Glutamatergic neuron (in vitro differentiated cells): ENCODE results near the gene ALKBH6. TPM values are rescaled to one million over a fixed set of nuclear protein-coding genes. Genes with fewer than 3 reads are reported as not detected.
"Not testable (repeated sequence)": the region's sequence is repeated elsewhere in the genome, so short reads cannot be mapped to it uniquely, and the experiment has no call there.

ENCODE experiments used
- DNase-seq: peaks from one replicate; pipeline ENCODE4 v3.0.0; 2022
- H3K27ac Mint-ChIP-seq: one replicate; pipeline ENCODE4 v1.8.0; 2020; ENCODE audit warnings: mild to moderate bottlenecking, mixed read lengths, inconsistent platforms; ENCODE audit not compliant: unreplicated experiment
- H3K27me3 Mint-ChIP-seq: one replicate; pipeline ENCODE4 v1.8.0; 2020; ENCODE audit warnings: mild to moderate bottlenecking, moderate library complexity, mixed read lengths, inconsistent platforms; ENCODE audit not compliant: unreplicated experiment
- H3K36me3 Mint-ChIP-seq: one replicate; pipeline ENCODE4 v1.8.0; 2020; ENCODE audit warnings: mild to moderate bottlenecking, mixed read lengths, inconsistent platforms; ENCODE audit not compliant: unreplicated experiment
- H3K4me1 Mint-ChIP-seq: one replicate; pipeline ENCODE4 v1.8.0; 2020; ENCODE audit warnings: mild to moderate bottlenecking, low read depth, mixed read lengths, inconsistent platforms; ENCODE audit not compliant: unreplicated experiment
- H3K4me3 Mint-ChIP-seq: one replicate; pipeline ENCODE4 v1.8.0; 2020; ENCODE audit warnings: mild to moderate bottlenecking, mixed read lengths, inconsistent platforms; ENCODE audit not compliant: unreplicated experiment
- H3K9me3 Mint-ChIP-seq: one replicate; pipeline ENCODE4 v1.8.0; 2020; ENCODE audit warnings: mild to moderate bottlenecking, moderate library complexity, mixed read lengths, inconsistent platforms; ENCODE audit not compliant: unreplicated experiment
- total RNA-seq: library from RNA; stranded (reverse); fragmentation: NEBNext Ultra II Directional; extraction: Animal tissue kit (Norgen Biotek cat#: 25700); gene quantifications from one replicate; pipeline ENCODE4 v1.2.1, GENCODE V29; 2021; ENCODE audit not compliant: unreplicated experiment
- TF ChIP-seq, protein P1 (sequence below): fragments of 200-600 bp; sonication (generic); IDR thresholded peaks from one replicate; pipeline ENCODE4 v1.5.0; 2021; ENCODE audit not compliant: partially characterized antibody, unreplicated experiment

ALKBH6 gene
- total RNA-seq, 1 donor from 2014 or later = 29.5 TPM

DNA sequence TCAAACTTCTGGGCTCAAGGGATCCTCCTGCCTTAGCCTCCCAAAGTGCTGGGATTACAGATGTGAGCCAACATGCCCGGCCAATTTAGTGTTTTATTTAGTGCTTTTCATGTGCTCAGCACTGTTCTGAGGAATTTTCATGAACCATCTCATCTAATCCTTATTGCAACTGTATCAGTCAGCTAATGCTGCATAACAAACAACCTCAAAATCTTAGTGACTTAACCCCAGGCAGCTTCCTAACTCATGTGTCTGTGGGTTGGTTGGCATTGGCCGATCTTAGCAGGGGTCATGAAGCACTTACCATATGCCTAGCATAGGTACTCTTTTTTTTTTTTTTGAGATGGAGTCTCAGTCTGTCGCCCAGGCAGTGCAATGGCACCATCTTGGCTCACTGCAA, 25.2 kb downstream of the ALKBH6 start:
- Mint-ChIP-seq H3K4me3 (no peak overlapping the region), H3K36me3 (peaks cover 5% of the 10 kb centered on the region), H3K4me1 (peaks cover 6% of the 10 kb centered on the region), H3K27ac (no peak overlapping the region), H3K9me3 (peaks cover 6% of the 10 kb centered on the region), H3K27me3 (peaks cover 15% of the 10 kb centered on the region)
- TF ChIP-seq, protein P1, sequence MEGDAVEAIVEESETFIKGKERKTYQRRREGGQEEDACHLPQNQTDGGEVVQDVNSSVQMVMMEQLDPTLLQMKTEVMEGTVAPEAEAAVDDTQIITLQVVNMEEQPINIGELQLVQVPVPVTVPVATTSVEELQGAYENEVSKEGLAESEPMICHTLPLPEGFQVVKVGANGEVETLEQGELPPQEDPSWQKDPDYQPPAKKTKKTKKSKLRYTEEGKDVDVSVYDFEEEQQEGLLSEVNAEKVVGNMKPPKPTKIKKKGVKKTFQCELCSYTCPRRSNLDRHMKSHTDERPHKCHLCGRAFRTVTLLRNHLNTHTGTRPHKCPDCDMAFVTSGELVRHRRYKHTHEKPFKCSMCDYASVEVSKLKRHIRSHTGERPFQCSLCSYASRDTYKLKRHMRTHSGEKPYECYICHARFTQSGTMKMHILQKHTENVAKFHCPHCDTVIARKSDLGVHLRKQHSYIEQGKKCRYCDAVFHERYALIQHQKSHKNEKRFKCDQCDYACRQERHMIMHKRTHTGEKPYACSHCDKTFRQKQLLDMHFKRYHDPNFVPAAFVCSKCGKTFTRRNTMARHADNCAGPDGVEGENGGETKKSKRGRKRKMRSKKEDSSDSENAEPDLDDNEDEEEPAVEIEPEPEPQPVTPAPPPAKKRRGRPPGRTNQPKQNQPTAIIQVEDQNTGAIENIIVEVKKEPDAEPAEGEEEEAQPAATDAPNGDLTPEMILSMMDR = no peak
- DNase-seq = no peak

- peak overlapping the region; percentile 38 for H3K4me3 Mint-ChIP-seq
- H3K9me3 Mint-ChIP-seq = peaks cover 6% of the 10 kb centered on the region
- TF ChIP-seq, protein P1 = no peak
- peaks cover 6% of the 10 kb centered on the region for H3K4me1 Mint-ChIP-seq
- H3K27ac Mint-ChIP-seq = no peak overlapping the region
- H3K27me3 Mint-ChIP-seq = peaks cover 15% of the 10 kb centered on the region
- H3K36me3 Mint-ChIP-seq = peaks cover 5% of the 10 kb centered on the region
- no peak for DNase-seq
These were observed 26.5 kb downstream of the ALKBH6 start for GRCh38 chr19:35987571-35987896.

DNA sequence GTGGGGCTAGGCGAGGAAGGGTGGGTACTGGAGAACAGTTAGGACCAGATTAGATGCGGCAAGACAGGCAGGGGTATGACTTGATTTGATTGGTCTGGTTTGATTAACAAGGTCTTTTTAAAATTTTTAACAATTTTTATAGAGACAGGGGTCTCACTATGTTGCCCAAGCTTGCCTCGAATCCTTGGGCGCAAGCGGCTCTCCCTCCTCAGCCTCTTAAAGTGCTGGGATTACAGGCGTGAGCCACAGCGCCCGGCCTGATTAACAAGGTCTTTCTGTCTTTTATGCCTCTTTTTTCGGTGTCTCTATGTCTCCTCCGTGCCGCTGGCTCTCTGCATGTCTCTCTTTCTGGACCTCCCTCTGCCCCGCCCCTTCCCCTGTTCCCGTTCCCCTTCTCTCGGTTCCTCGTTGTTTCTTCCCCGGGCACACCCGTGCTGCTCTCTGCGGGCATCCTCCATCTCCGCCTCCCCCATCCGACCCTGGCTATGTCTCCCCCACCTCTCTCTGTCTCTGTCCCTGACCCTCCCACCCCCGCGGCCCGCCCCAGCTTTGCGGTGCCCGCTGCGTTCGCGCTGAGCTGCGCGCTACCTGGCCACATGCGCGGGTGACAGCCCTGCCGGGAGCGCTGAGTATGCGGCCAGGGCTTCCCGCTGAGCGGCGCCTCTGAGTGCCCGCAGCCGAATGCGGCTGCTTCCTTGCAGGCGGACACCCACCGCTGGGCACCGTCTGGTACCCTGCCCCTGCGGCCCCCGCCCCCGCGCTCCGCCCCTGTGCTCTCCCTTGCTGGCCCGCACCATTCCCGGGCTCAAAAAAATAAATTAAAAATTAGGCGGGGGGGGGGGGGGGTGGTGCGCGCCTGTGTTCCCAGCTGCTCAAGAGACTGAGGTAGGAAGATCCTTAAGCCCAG, 27.1 kb downstream of the ALKBH6 start:
- Mint-ChIP-seq H3K27ac (peak overlapping the region; percentile 82), H3K36me3 (peaks cover 5% of the 10 kb centered on the region), H3K4me1 (peaks cover 6% of the 10 kb centered on the region), H3K9me3 (peaks cover 6% of the 10 kb centered on the region), H3K4me3 (peak overlapping the region; percentile 84), H3K27me3 (peaks cover 18% of the 10 kb centered on the region)
- DNase-seq = peak; percentile 71
- TF ChIP-seq, protein P1 = no peak

DNA sequence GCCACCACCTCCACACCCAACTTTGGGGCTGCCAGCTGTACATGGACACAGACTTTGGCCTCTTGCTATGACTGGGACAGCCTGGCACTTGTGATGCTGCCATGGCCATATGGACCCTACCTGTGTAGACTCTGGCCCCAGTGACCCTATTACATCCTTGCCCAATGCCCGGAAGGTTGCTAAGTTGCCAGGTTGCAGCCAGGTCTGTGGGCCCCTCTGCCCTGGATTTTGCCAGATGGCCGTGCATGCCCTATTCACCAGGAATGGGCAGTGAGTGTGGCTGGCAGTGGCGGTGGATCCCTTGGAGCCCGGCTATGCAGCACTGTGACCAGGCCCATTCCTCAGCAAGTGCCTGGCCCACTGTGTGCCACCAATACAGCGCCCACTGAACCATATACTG, 27.9 kb downstream of the ALKBH6 start:
- H3K27me3 Mint-ChIP-seq = peaks cover 20% of the 10 kb centered on the region
- peaks cover 2% of the 10 kb centered on the region for H3K4me1 Mint-ChIP-seq
- no peak overlapping the region for H3K27ac Mint-ChIP-seq
- peaks cover 6% of the 10 kb centered on the region for H3K9me3 Mint-ChIP-seq
- no peak overlapping the region for H3K4me3 Mint-ChIP-seq
- TF ChIP-seq, protein P1 = no peak
- H3K36me3 Mint-ChIP-seq = peaks cover 5% of the 10 kb centered on the region
- DNase-seq = no peak

DNA sequence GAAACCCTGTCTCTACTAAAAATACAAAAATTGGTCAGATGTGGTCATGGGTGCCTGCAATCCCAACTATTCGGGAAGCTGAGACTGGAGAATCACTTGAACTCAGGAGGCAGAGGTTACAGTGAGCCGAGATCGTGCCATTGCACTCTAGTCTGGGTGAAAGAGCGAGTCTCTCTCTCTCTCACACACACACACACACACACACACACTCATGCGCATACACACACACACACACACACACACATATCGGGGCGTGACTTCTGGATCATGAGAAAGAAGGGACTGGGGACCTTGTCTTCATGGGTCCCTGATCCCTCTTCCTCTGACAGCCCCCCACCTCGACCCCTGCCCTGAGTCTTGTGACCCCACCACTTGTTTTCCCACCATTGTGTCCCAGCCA, 30.8 kb downstream of the ALKBH6 start:
- H3K27me3 Mint-ChIP-seq = peaks cover 25% of the 10 kb centered on the region
- DNase-seq = no peak
- peaks cover 5% of the 10 kb centered on the region for H3K36me3 Mint-ChIP-seq
- peaks cover 2% of the 10 kb centered on the region for H3K4me1 Mint-ChIP-seq
- peaks cover 4% of the 10 kb centered on the region for H3K9me3 Mint-ChIP-seq
- TF ChIP-seq, protein P1 = no peak
- no peak overlapping the region for H3K27ac Mint-ChIP-seq
- H3K4me3 Mint-ChIP-seq = no peak overlapping the region

DNA sequence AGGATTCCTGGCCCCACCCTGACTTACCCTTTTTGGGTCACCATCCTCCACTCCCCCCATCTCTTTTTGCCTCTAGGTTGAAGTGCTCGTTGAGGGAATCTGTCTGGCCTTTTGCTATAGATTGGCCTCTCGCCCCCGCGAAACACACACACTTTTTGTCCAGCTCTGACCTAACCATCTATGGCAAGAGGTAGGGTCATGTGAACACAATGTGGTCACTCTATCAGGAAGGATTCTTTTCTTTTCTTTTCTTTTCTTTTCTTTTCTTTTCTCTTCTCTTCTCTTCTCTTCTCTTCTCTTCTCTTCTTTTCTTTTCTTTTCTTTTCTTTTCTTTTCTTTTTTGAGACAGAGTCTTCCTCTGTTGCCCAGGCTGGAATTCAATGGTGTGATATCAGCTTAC, 33.0 kb downstream of the ALKBH6 start:
- not testable (repeated sequence) for H3K36me3 Mint-ChIP-seq, H3K4me1 Mint-ChIP-seq, H3K9me3 Mint-ChIP-seq, DNase-seq, H3K4me3 Mint-ChIP-seq, H3K27ac Mint-ChIP-seq
- H3K27me3 Mint-ChIP-seq = peaks cover 21% of the 10 kb centered on the region
